Subcutaneous adipose tissue (tissue), 4 donors: ENCODE measurements around the gene APOBEC3G. TPM values are rescaled to one million over a fixed set of nuclear protein-coding genes. Genes with fewer than 3 reads are reported as not detected.

Experiments used
- CTCF ChIP-seq: fragments of 450-650 bp; IDR thresholded peaks from one replicate; pipeline ENCODE4 v1.5.1; 2016; ENCODE audit warnings: low read depth, mild to moderate bottlenecking, control low read depth, antibody characterized with exemption, moderate library complexity
- total RNA-seq, 4 donors: library from RNA; depleted of rRNA; stranded (reverse); fragments of >200 nt; gene quantifications; one replicate each; pipeline ENCODE4 v1.1.0, GENCODE V29; 2016

APOBEC3G gene
- total RNA-seq, 4 donors from 2014 or later: 2.6 to 16.1 (median 8.9) TPM

GRCh38 chr22:39130892-39131855, 54.1 kb downstream of the APOBEC3G start:
- TF ChIP-seq CTCF: no peak

GRCh38 chr22:39132281-39132680, 55.2 kb downstream of the APOBEC3G start:
- TF ChIP-seq CTCF: no peak

- TF ChIP-seq CTCF: no peak
Measured at GRCh38 chr22:39132871-39133524, 55.9 kb downstream of the APOBEC3G start.

GRCh38 chr22:39133871-39134270, 56.8 kb downstream of the APOBEC3G start:
- no peak for TF ChIP-seq CTCF

GRCh38 chr22:39134366-39135091, 57.5 kb downstream of the APOBEC3G start:
- TF ChIP-seq CTCF: no peak

GRCh38 chr22:39135092-39135896, 58.2 kb downstream of the APOBEC3G start:
- TF ChIP-seq CTCF: no peak
